Psoas muscle (tissue), 8 donors: ENCODE measurements around the gene STAG1. TPM values are rescaled to one million over a fixed set of nuclear protein-coding genes. Genes with fewer than 3 reads are reported as not detected.
"Not testable (repeated sequence)": the region's sequence is repeated elsewhere in the genome, so short reads cannot be mapped to it uniquely, and the experiment has no call there.

Source experiments
- ATAC-seq, 4 donors: fragments of 200-7000 bp; cut with Tn5 transposase; one replicate each; pipeline ENCODE4 v1.9.1; 2020; ENCODE audit warnings: moderate library complexity in 3 of 4, mild to moderate bottlenecking in 2 of 4
- DNase-seq, 2 donors: peaks; one replicate each; pipeline ENCODE4 v3.0.0-alpha.2; 2020
- H3K27ac ChIP-seq: fragments of 200-600 bp; one replicate; pipeline ENCODE4 v1.8.0; 2022
- H3K27me3 ChIP-seq, 3 donors: fragments of 200-600 bp in 1 of 3; one replicate each; pipeline versions ENCODE4 v1.6.1 to v1.8.0; 2013 to 2022; ENCODE audit warnings: low read length in 2 of 3, mild to moderate bottlenecking in 2 of 3, moderate library complexity in 1 of 3; ENCODE audit not compliant: insufficient read depth in 3 of 3
- H3K36me3 ChIP-seq, 2 donors: fragments of 200-600 bp in 1 of 2; one replicate each; pipeline versions ENCODE4 v1.6.1 to v1.8.0; 2013 to 2022; ENCODE audit warnings: low read depth in 1 of 2, mild to moderate bottlenecking in 1 of 2, moderate library complexity in 1 of 2; ENCODE audit not compliant: insufficient read depth in 1 of 2
- H3K4me1 ChIP-seq: fragments of 200-600 bp; one replicate; pipeline ENCODE4 v1.8.0; 2022
- H3K4me3 ChIP-seq: fragments of 200-600 bp; one replicate; pipeline ENCODE4 v1.8.0; 2022; ENCODE audit warnings: mild to moderate bottlenecking
- H3K9me3 ChIP-seq: fragments of 200-600 bp; one replicate; pipeline ENCODE4 v1.8.0; 2022
- WGBS, 3 donors: extraction: QIAGEN DNeasy Blood & Tissue Kit; methylation state at CpG; one replicate each; pipeline versions ENCODE4 v1.1.6 to v1.1.7; 2013; 5-methylcytosine and 5-hydroxymethylcytosine counted together
- intact Hi-C, 2 donors: fragments of 100-400 bp; cut with DNase I; formaldehyde crosslinking; loops; one replicate each; pipeline versions ENCODE4 v1.11.0 to v1.14.2; 2022
- polyA plus RNA-seq, 3 donors: library from polyadenylated mRNA; stranded (reverse); fragments of 200-250 nt; gene quantifications; one replicate each; pipeline ENCODE4 v1.2.3, GENCODE V29; 2013
- total RNA-seq, 4 donors: library from RNA; stranded (reverse); fragmentation: NEBNext Ultra II Directional in 2 of 4; extraction: Animal tissue kit (Norgen Biotek cat#: 25700) in 2 of 4; gene quantifications; one replicate each; pipeline versions ENCODE4 v1.2.1 to v1.2.4, GENCODE V29; 2021 to 2023
- TF ChIP-seq, protein P1 (sequence below): fragments of 200-600 bp; IDR thresholded peaks from one replicate; pipeline ENCODE4 v1.8.0; 2022; ENCODE audit warnings: antibody characterized with exemption
- donor health status: healthy with polysubstance abuse.
- donor health status: DM: no; HTN: no; CAD: no; lungs with moderate emphysema.
- donor health status: Bipolar disorder and iron deficiency.
- donor health status: healthy.
- donor health status: DM: yes; HTN: yes; CAD: no.
- donor health status: DM: no; HTN: no; CAD: no.
- donor health status: DM: no; HTN: no; CAD: no.
- donor health status: DM: yes; HTN: yes; CAD: no.

The STAG1 gene
- total and polyA plus RNA-seq, 7 donors, result 8.8 to 27.7 (median 19.7) TPM

DNA sequence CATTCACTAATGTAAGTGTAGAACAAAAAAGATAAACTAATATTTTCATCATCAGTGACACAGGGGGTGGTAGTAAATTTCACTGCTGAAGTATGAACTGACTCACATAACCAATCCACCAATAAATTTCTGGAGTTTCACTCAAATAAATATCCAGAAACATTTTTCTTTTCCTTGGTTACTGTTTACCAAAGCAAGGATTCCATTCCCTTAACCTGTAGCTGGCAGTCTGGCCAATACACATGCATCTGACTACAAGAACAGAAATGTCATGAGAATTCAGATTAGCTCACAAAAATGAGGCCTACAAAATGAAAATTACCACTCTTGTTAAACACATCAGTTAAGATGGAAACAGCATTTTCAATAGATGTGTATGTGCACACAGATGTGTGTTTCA lies 80.3 kb downstream of the STAG1 start:
- Histone ChIP-seq H3K4me3 (no peak overlapping the region), H3K27ac (no peak overlapping the region), H3K36me3 (no peaks in the 10 kb centered on the region), H3K27me3 (no peaks in the 10 kb centered on the region), H3K4me1 (peaks cover 22% of the 10 kb centered on the region), H3K9me3 (no peaks in the 10 kb centered on the region)
- ATAC-seq (no peak), DNase-seq (no peak)
- TF ChIP-seq, protein P1, sequence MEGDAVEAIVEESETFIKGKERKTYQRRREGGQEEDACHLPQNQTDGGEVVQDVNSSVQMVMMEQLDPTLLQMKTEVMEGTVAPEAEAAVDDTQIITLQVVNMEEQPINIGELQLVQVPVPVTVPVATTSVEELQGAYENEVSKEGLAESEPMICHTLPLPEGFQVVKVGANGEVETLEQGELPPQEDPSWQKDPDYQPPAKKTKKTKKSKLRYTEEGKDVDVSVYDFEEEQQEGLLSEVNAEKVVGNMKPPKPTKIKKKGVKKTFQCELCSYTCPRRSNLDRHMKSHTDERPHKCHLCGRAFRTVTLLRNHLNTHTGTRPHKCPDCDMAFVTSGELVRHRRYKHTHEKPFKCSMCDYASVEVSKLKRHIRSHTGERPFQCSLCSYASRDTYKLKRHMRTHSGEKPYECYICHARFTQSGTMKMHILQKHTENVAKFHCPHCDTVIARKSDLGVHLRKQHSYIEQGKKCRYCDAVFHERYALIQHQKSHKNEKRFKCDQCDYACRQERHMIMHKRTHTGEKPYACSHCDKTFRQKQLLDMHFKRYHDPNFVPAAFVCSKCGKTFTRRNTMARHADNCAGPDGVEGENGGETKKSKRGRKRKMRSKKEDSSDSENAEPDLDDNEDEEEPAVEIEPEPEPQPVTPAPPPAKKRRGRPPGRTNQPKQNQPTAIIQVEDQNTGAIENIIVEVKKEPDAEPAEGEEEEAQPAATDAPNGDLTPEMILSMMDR, result no peak
- intact Hi-C loops, result no loop called here

DNA sequence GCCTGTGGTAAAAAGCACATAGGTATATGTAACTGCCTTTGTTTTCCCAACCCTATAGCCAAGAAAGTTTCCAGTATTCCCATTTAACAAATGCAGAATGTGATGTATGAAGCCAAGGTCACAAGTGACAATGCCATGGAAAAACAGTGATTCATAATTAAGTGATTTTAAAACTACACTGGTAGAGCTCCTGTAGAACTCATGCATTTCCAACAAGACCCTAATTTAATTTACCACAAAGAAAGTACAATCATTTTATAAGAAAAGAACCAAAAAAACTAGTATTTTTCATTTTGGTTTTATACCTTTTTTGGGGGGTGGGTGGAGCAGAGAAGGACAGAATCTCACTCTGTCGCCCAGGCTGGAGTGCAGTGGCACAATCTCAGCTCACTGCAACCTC lies 82.0 kb downstream of the STAG1 start:
- intact Hi-C loops, result no loop called here
- H3K4me1 ChIP-seq, result peaks cover 10% of the 10 kb centered on the region
- H3K4me3 ChIP-seq, result no peak overlapping the region
- WGBS, 3 donors, result 98 to 100% (median 100%) methylated on average over 1 of the region's 1 CpG
- no peaks in the 10 kb centered on the region for H3K9me3 ChIP-seq
- no peak overlapping the region for H3K27ac ChIP-seq
- TF ChIP-seq, protein P1, result no peak
- no peaks in the 10 kb centered on the region for H3K27me3 ChIP-seq
- H3K36me3 ChIP-seq, result no peaks in the 10 kb centered on the region
- no peak for ATAC-seq
- DNase-seq, result no peak

DNA sequence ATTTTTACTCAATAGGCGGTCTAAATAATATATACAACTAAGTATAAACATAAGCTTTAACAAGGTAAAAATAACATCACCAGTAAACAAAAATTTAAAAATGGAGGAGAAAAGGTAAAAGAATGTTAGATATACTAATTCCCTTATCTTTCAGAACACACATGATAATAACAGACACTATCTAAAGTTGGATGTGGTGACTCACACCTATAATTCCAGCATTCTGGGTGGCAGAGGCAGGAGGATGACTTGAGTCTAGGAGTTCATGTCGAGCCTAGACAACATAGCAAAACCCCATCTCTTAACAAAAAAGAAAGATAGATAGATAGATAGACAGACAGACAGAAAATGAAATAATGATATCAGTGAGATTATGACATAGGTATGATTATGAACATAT lies 85.1 kb downstream of the STAG1 start:
- Histone ChIP-seq H3K9me3 (no peaks in the 10 kb centered on the region), H3K27ac (no peak overlapping the region), H3K4me1 (peaks cover 8% of the 10 kb centered on the region), H3K27me3 (no peaks in the 10 kb centered on the region), H3K36me3 (no peaks in the 10 kb centered on the region), H3K4me3 (no peak overlapping the region)
- TF ChIP-seq, protein P1, result no peak
- 98 to 99% (median 98%) methylated on average over 2 of the region's 2 CpGs for WGBS, 3 donors
- ATAC-seq (no peak), DNase-seq (no peak)
- intact Hi-C loops, result no loop called here

DNA sequence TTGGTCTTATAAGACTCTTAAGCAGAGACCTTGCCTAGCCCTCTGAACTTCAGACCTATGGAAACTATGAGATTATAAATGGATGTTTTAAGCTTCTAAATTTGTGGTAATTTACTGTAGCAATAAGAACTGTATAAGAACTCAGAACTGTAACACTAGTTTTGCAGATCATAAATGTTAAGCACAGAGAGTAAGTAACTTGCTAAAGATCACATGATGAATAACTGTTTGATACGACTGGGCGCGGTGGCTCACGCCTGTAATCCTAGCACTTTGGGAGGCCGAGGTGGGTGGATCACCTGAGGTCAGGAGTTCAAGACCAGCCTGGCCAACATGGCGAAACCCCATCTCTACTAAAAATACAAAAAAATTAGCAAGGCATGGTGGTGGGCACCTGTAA lies 85.9 kb downstream of the STAG1 start:
- ATAC-seq, H3K36me3 ChIP-seq, H3K4me3 ChIP-seq, intact Hi-C loops, H3K4me1 ChIP-seq, DNase-seq, H3K27ac ChIP-seq, H3K9me3 ChIP-seq, H3K27me3 ChIP-seq: not testable (repeated sequence)
- 92 to 96% (median 95%) methylated on average over 6 of the region's 6 CpGs for WGBS, 3 donors

DNA sequence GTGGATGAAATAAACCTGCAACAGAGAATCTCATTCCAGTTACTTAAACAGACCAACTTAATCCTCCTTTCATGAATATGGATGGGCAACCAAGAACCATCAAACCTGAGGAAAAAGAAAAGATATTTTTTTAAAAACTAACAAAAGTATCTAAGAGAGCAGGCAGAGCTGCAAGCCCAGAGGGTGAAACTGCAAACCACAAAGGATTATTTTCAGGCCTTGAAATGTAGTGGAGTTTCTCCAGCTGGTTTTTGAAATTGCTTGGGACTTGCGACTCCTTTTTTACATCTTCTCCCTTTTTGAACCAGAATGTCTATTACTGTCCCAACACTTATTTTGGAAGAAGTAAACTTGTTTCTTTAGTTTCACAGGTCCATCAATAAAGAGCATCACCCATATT lies 87.4 kb downstream of the STAG1 start:
- Histone ChIP-seq H3K4me1 (peaks cover 8% of the 10 kb centered on the region), H3K36me3 (no peaks in the 10 kb centered on the region), H3K27me3 (no peaks in the 10 kb centered on the region), H3K27ac (no peak overlapping the region), H3K9me3 (no peaks in the 10 kb centered on the region), H3K4me3 (no peak overlapping the region)
- intact Hi-C loops, result no loop called here
- ATAC-seq, result no peak
- TF ChIP-seq, protein P1, result no peak
- DNase-seq, result no peak
- 97 to 100% (median 100%) methylated on average over 1 of the region's 1 CpG for WGBS, 3 donors
